GM12891 (cell line): Measurements from ENCODE around the gene SNRNP35.

Source experiments
- PAX5 ChIP-seq: IDR thresholded peaks from 2 replicates; pipeline ENCODE4 v1.6.1; 2011; ENCODE audit warnings: low read length, moderate library complexity, mild to moderate bottlenecking; ENCODE audit not compliant: insufficient read depth, severe bottlenecking
- POLR2A ChIP-seq: IDR thresholded peaks from 2 replicates; pipeline ENCODE4 v1.6.1; 2011; ENCODE audit warnings: low read depth, low read length, control low read depth
- POLR2AphosphoS5 ChIP-seq: IDR thresholded peaks from 2 replicates; pipeline ENCODE4 v1.6.1; 2011; ENCODE audit warnings: low read depth, low read length, control low read depth
- TAF1 ChIP-seq: IDR thresholded peaks from 2 replicates; pipeline ENCODE4 v1.6.1; 2011; ENCODE audit warnings: low read depth, low read length, control low read depth

GRCh38 chr12:123506843-123507236 lies 48.9 kb downstream of the SNRNP35 start:
- TF ChIP-seq POLR2AphosphoS5 (no peak), POLR2A (no peak), TAF1 (no peak), PAX5 (no peak)
